Nephron progenitor cell (in vitro differentiated cells): ENCODE results near the gene TRMT44.
"Not testable (repeated sequence)": the region's sequence is repeated elsewhere in the genome, so short reads cannot be mapped to it uniquely, and the experiment has no call there.

ENCODE experiments used
- DNase-seq: peaks from one replicate; pipeline ENCODE4 v3.0.0; 2021
- H3K27ac Mint-ChIP-seq: 2 replicates; pipeline ENCODE4 v1.8.0; 2021; ENCODE audit warnings: mild to moderate bottlenecking, moderate library complexity, mixed read lengths
- H3K27me3 Mint-ChIP-seq: 2 replicates; pipeline ENCODE4 v1.8.0; 2021; ENCODE audit warnings: mild to moderate bottlenecking, low read depth, mixed read lengths; ENCODE audit not compliant: poor library complexity
- H3K36me3 Mint-ChIP-seq: 2 replicates; pipeline ENCODE4 v1.8.0; 2021; ENCODE audit warnings: low read depth, mixed read lengths
- H3K4me1 Mint-ChIP-seq: 2 replicates; pipeline ENCODE4 v1.8.0; 2021; ENCODE audit warnings: mixed read lengths
- H3K4me3 Mint-ChIP-seq: 2 replicates; pipeline ENCODE4 v1.8.0; 2021; ENCODE audit warnings: mild to moderate bottlenecking, moderate library complexity, mixed read lengths
- H3K9me3 Mint-ChIP-seq: 2 replicates; pipeline ENCODE4 v1.8.0; 2021; ENCODE audit warnings: mild to moderate bottlenecking, moderate library complexity, mixed read lengths
- CTCF ChIP-seq: fragments of 200-600 bp; sonication (generic); IDR thresholded peaks from 2 replicates; pipeline ENCODE4 v1.5.0; 2021; ENCODE audit warnings: antibody characterized with exemption

TRMT44 gene

GRCh38 chr4:8414377-8414776 lies 26.2 kb upstream of the TRMT44 start:
- Mint-ChIP-seq H3K9me3 (no peaks in the 10 kb centered on the region), H3K27ac (no peak overlapping the region), H3K36me3 (peaks cover 23% of the 10 kb centered on the region), H3K4me3 (no peak overlapping the region), H3K4me1 (peaks cover 6% of the 10 kb centered on the region), H3K27me3 (no peaks in the 10 kb centered on the region)
- no peak for TF ChIP-seq CTCF
- DNase-seq, result no peak

- no peak overlapping the region for H3K27ac Mint-ChIP-seq
- peaks cover 18% of the 10 kb centered on the region for H3K36me3 Mint-ChIP-seq
- no peak for TF ChIP-seq CTCF
- peaks cover 11% of the 10 kb centered on the region for H3K4me1 Mint-ChIP-seq
- H3K27me3 Mint-ChIP-seq, result no peaks in the 10 kb centered on the region
- no peak for DNase-seq
- no peaks in the 10 kb centered on the region for H3K9me3 Mint-ChIP-seq
- H3K4me3 Mint-ChIP-seq, result no peak overlapping the region
Measured at GRCh38 chr4:8417071-8417614, 23.4 kb upstream of the TRMT44 start.

GRCh38 chr4:8419222-8420041 lies 21.1 kb upstream of the TRMT44 start:
- Mint-ChIP-seq H3K36me3 (peaks cover 5% of the 10 kb centered on the region), H3K4me1 (peaks cover 11% of the 10 kb centered on the region), H3K27ac (no peak overlapping the region), H3K27me3 (no peaks in the 10 kb centered on the region), H3K9me3 (no peaks in the 10 kb centered on the region), H3K4me3 (no peak overlapping the region)
- TF ChIP-seq CTCF, result no peak
- no peak for DNase-seq

GRCh38 chr4:8420151-8420550 lies 20.4 kb upstream of the TRMT44 start:
- H3K27me3 Mint-ChIP-seq, H3K36me3 Mint-ChIP-seq, H3K27ac Mint-ChIP-seq, H3K9me3 Mint-ChIP-seq, DNase-seq, H3K4me3 Mint-ChIP-seq: not testable (repeated sequence)
- H3K4me1 Mint-ChIP-seq, result peaks cover 11% of the 10 kb centered on the region

- DNase-seq, result no peak
Measured at GRCh38 chr4:8422327-8422726, 18.2 kb upstream of the TRMT44 start.

GRCh38 chr4:8422786-8423185 lies 17.8 kb upstream of the TRMT44 start:
- TF ChIP-seq CTCF, result no peak
- no peak for DNase-seq
- no peak overlapping the region for H3K27ac Mint-ChIP-seq
- no peak overlapping the region for H3K4me3 Mint-ChIP-seq
- no peaks in the 10 kb centered on the region for H3K36me3 Mint-ChIP-seq
- H3K9me3 Mint-ChIP-seq, result no peaks in the 10 kb centered on the region
- H3K27me3 Mint-ChIP-seq, result no peaks in the 10 kb centered on the region
- peaks cover 21% of the 10 kb centered on the region for H3K4me1 Mint-ChIP-seq

More at GRCh38 chr4:8422327-8422726, 18.2 kb upstream of the TRMT44 start:
- no peak overlapping the region for H3K4me3 Mint-ChIP-seq
- H3K27ac Mint-ChIP-seq, result no peak overlapping the region
- no peaks in the 10 kb centered on the region for H3K9me3 Mint-ChIP-seq
- no peak for TF ChIP-seq CTCF
- no peaks in the 10 kb centered on the region for H3K27me3 Mint-ChIP-seq
- H3K4me1 Mint-ChIP-seq, result peaks cover 18% of the 10 kb centered on the region
- H3K36me3 Mint-ChIP-seq, result no peaks in the 10 kb centered on the region
